GM12874 (cell line): ENCODE data around the gene STK39.

Experiments used
- CTCF ChIP-seq: IDR thresholded peaks from 2 replicates; pipeline ENCODE4 v1.5.1; 2011; ENCODE audit warnings: low read depth, mild to moderate bottlenecking, control low read depth, low read length, moderate library complexity; ENCODE audit not compliant: insufficient read depth

The STK39 gene

GRCh38 chr2:168171059-168171762 lies 76.2 kb downstream of the STK39 start:
- no peak for TF ChIP-seq CTCF

- TF ChIP-seq CTCF = no peak
These were observed 78.2 kb downstream of the STK39 start for GRCh38 chr2:168169097-168169745.

GRCh38 chr2:168167511-168168263 lies 79.7 kb downstream of the STK39 start:
- no peak for TF ChIP-seq CTCF

DNA sequence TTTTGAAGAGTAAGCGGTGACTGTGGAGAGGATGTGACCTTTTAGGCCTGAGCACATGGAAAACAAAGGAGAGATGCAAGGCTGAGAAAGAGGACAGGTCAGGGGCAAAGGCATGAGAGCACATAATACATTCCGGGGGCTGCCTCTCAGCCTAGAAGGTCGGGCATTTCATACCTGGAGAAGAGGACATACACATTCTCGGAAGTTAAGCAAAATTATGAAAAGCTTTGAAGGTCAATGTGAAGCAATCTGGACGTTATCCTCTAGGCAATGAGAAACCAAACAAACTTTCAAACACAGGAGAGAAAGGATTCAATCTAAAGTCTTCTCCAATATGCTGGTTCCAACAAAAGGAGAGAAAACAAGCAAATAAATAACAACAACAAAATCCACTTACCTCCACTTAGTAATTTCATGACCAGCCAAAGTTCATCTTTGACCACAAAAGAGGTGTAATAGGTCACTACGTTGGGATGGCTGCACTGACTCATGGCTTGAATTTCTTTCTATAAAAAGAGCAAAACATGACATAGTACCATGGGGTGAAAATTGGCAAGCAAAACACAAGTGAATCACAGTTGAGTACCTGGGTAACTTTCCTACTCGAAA lies 80.4 kb downstream of the STK39 start:
- no peak for TF ChIP-seq CTCF

GRCh38 chr2:168165985-168166901 lies 81.2 kb downstream of the STK39 start:
- TF ChIP-seq CTCF = no peak

- no peak for TF ChIP-seq CTCF
These were observed 82.0 kb downstream of the STK39 start for GRCh38 chr2:168165397-168165796.
